ENCODE results near the gene AAMP.

AAMP gene

DNA sequence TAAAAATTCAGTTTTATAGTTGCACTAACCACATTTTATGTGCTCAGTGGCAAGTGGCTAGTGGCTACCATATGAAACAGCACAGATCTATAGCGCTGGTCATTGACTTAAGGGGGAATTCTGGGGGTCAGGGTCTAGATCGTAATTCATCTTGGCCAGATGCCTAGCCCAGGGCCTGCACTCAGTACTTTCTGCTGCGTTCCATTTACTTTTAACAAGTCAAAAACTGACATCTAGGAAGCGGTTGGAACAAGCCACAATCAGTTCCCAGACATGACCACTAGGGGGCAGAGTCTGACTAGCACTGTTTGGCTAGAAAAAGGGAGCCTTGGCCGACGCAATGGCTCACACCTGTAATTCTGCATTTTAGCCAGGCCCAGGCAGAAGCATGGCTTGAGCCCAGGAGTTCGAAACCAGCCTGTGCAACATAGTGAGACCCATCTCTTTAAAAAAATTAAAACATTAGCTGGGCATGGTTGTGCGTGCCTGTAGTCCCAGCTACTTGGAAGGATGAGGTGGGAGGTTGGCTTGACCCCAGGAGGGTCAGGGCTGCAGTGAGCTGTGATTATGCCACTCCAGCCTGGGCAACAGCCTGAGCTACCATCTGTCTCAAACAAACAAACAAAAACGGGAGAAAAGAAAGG lies 31.4 kb upstream of the AAMP start:
- in situ Hi-C loops (cut with HindIII; ENCODE audit: low sequenced_read_pairs): no loop called here
- TF ChIP-seq, protein P1, sequence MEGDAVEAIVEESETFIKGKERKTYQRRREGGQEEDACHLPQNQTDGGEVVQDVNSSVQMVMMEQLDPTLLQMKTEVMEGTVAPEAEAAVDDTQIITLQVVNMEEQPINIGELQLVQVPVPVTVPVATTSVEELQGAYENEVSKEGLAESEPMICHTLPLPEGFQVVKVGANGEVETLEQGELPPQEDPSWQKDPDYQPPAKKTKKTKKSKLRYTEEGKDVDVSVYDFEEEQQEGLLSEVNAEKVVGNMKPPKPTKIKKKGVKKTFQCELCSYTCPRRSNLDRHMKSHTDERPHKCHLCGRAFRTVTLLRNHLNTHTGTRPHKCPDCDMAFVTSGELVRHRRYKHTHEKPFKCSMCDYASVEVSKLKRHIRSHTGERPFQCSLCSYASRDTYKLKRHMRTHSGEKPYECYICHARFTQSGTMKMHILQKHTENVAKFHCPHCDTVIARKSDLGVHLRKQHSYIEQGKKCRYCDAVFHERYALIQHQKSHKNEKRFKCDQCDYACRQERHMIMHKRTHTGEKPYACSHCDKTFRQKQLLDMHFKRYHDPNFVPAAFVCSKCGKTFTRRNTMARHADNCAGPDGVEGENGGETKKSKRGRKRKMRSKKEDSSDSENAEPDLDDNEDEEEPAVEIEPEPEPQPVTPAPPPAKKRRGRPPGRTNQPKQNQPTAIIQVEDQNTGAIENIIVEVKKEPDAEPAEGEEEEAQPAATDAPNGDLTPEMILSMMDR (IDR thresholded peaks at IDR 0.05; ENCODE audit: low read depth, low read length, missing control alignments): peak; percentile 94

DNA sequence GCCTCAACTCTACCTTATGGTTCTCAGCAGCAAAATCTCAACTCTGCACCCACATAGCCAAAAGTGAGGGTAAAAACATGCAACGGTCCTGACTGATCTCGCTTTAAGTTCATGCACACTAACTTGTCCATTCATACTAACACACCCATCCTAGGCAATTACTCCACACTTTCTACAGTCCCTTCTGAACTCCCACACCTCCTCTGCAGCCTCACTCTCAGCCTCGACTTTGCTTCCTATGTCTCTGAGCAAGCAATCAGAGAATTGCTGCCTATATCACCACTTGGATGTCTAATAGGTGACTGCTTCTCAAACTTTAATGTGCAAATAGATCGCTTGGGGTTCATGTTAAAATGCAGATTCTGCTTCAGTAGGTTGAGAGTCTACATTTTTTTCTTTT lies 30.2 kb upstream of the AAMP start:
- TF ChIP-seq, protein P1 (IDR thresholded peaks at IDR 0.05; ENCODE audit: low read depth, low read length, missing control alignments): no peak
- no peak for DNase-seq (ENCODE audit: low read depth)
- in situ Hi-C loops (cut with HindIII; ENCODE audit: low sequenced_read_pairs): no loop called here
- H3K4me3 ChIP-seq (ENCODE audit: low read depth, low read length): no peak overlapping the region

More for the DNA sequence above, 31.4 kb upstream of the AAMP start:
- peak; percentile 72 for DNase-seq (ENCODE audit: low read depth)
- no peak overlapping the region for H3K4me3 ChIP-seq (ENCODE audit: low read depth, low read length)

- in situ Hi-C loops (cut with HindIII; ENCODE audit: low sequenced_read_pairs): loop anchor here (5.0 kb wide), 2 partner anchors 59 to 84 kb away; partner anchors contain the start of genes CATIP and SLC11A1
Measured at GRCh38 chr2:218298314-218298875, 28.5 kb upstream of the AAMP start.

DNA sequence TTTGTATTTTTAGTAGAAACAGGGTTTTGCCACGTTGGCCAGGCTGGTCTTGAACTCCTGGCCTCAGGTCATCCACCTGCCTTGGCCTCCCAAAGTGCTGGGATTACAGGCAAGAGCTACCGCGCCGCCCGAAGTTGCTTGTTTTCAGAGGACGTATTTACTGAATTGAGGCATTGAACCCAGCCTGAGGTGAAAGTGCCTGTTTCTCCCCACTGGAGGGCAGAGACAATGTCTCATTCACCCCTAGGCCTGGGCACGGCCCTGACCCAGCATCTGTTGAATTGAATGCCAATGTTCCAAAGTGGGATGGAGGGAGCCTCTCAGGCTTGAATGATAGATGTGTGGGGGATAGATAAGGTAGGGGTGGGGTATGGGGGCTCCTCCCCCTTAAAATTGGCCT lies 26.9 kb upstream of the AAMP start:
- TF ChIP-seq, protein P1 (IDR thresholded peaks at IDR 0.05; ENCODE audit: low read depth, low read length, missing control alignments): no peak
- H3K4me3 ChIP-seq (ENCODE audit: low read depth, low read length): no peak overlapping the region
- DNase-seq (ENCODE audit: low read depth): no peak
- in situ Hi-C loops (cut with HindIII; ENCODE audit: low sequenced_read_pairs): loop anchor here (5.0 kb wide), 2 partner anchors 60 to 85 kb away; partner anchors contain the start of genes CATIP and SLC11A1

More at GRCh38 chr2:218298314-218298875, 28.5 kb upstream of the AAMP start:
- TF ChIP-seq, protein P1 (IDR thresholded peaks at IDR 0.05; ENCODE audit: low read depth, low read length, missing control alignments): no peak
- DNase-seq (ENCODE audit: low read depth): no peak
- H3K4me3 ChIP-seq (ENCODE audit: low read depth, low read length): no peak overlapping the region

- DNase-seq (ENCODE audit: low read depth): no peak
- no peak overlapping the region for H3K4me3 ChIP-seq (ENCODE audit: low read depth, low read length)
- in situ Hi-C loops (cut with HindIII; ENCODE audit: low sequenced_read_pairs): loop anchor here (5.0 kb wide), 2 partner anchors 61 to 86 kb away; partner anchors contain the start of genes CATIP and SLC11A1
- TF ChIP-seq, protein P1 (IDR thresholded peaks at IDR 0.05; ENCODE audit: low read depth, low read length, missing control alignments): no peak
Measured at GRCh38 chr2:218296200-218296599, 26.3 kb upstream of the AAMP start.

- TF ChIP-seq, protein P1 (IDR thresholded peaks at IDR 0.05; ENCODE audit: low read depth, low read length, missing control alignments): no peak
- no peak overlapping the region for H3K4me3 ChIP-seq (ENCODE audit: low read depth, low read length)
- no peak for DNase-seq (ENCODE audit: low read depth)
- in situ Hi-C loops (cut with HindIII; ENCODE audit: low sequenced_read_pairs): loop anchor here (5.0 kb wide), 2 partner anchors 62 to 87 kb away; partner anchors contain the start of genes CATIP and SLC11A1
Measured at GRCh38 chr2:218295029-218295428, 25.1 kb upstream of the AAMP start.

Data from astrocyte of the cerebellum (primary cell).